Measurements from ENCODE around the gene ZDHHC11. TPM values are rescaled to one million over a fixed set of nuclear protein-coding genes. Genes with fewer than 3 reads are reported as not detected.

The ZDHHC11 gene
- total and polyA plus RNA-seq, 2 experiments from 2014 or later: 8.0 to 29.1 TPM

DNA sequence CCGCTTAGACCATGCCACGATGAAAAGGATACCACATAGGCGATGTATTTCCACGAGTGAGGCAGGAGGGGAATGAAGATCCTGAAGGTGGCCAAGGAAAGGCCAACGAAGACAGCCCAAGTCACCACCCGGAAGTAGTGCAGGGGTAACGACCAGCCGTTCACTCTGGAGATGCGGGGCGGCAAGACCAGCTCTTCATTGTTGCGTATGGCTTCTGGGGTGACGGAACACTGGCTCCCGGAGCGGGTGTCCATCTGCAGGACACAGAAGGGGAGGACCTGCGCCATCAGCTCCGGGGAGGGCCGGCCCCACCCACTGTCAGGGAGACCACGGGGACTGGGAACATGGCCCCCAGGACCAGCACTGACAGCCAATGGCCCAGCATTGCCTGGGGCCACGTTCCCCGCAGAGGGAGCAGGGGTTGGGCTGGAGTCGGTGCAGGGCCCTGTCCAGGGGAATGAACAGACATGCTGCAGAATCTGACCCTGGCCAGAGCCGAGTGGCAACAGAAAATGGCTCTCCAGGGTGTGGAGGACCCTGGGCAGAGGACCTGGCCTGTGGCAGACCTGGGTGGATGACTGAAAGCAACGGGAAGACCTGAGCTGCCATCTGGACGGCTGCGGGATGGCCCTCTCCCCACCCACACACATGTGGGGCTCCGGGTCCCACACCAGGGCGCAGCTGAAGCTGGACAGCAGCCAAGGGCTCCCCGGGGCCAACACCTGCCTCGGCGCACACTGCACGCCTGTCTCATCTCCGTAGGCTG, 83.9 kb downstream of the ZDHHC11 start:
- no peak overlapping the region for H2AFZ ChIP-seq
- H3F3A ChIP-seq (replicated peaks; ENCODE audit: low read depth): no peaks in the 10 kb centered on the region
- H3K79me2 ChIP-seq (replicated peaks; ENCODE audit: insufficient read depth): no peaks in the 10 kb centered on the region
- Mint-ChIP-seq H3K9me3 (peaks cover 16% of the 10 kb centered on the region), H3K4me3 (no peak overlapping the region), H3K4me1 (peaks cover 2% of the 10 kb centered on the region; the same call in 2 of the 3 replicates), H3K27ac (no peak overlapping the region), H3K27me3 (ENCODE audit: insufficient read depth, low read depth, poor library complexity) (no peaks in the 10 kb centered on the region), H3K36me3 (ENCODE audit: low read depth) (no peaks in the 10 kb centered on the region; the same call in 2 of the 3 replicates)
- H3K4me1 ChIP-seq (ENCODE audit: insufficient read depth): no peaks in the 10 kb centered on the region
- H3K27me3 ChIP-seq (ENCODE audit: insufficient read depth): no peaks in the 10 kb centered on the region
- TF ChIP-seq CREB1 (CRISPR knock-in tag; IDR thresholded peaks at IDR 0.05; ENCODE audit: low read depth): no peak
- no peak for TF ChIP-seq STAT1 (IDR thresholded peaks at IDR 0.05; ENCODE audit: unreplicated experiment)
- TF ChIP-seq ZNF331 (CRISPR knock-in tag; IDR thresholded peaks at IDR 0.05; ENCODE audit: low read depth): no peak
- no peak for TF ChIP-seq JUNB (IDR thresholded peaks at IDR 0.05; ENCODE audit: unreplicated experiment)
- TF ChIP-seq ZNF114 (CRISPR knock-in tag; IDR thresholded peaks at IDR 0.05): no peak
- TF ChIP-seq EZH2 (IDR thresholded peaks at IDR 0.05; ENCODE audit: low read depth, unreplicated experiment): no peak
- no peak for TF ChIP-seq POLR2AphosphoS5 (IDR thresholded peaks at IDR 0.05; ENCODE audit: low read depth)
- TF ChIP-seq, protein P1, sequence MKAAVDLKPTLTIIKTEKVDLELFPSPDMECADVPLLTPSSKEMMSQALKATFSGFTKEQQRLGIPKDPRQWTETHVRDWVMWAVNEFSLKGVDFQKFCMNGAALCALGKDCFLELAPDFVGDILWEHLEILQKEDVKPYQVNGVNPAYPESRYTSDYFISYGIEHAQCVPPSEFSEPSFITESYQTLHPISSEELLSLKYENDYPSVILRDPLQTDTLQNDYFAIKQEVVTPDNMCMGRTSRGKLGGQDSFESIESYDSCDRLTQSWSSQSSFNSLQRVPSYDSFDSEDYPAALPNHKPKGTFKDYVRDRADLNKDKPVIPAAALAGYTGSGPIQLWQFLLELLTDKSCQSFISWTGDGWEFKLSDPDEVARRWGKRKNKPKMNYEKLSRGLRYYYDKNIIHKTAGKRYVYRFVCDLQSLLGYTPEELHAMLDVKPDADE (IDR thresholded peaks at IDR 0.05): no peak
- no peak for TF ChIP-seq ZNF462 (CRISPR knock-in tag; IDR thresholded peaks at IDR 0.05)
- no peak for TF ChIP-seq CTCF (conservative IDR thresholded peaks at IDR 0.05; ENCODE audit: low read depth in 2 of 2)
- TF ChIP-seq EZH2phosphoT487 (IDR thresholded peaks at IDR 0.05; ENCODE audit: unreplicated experiment): no peak
- TF ChIP-seq, protein P2, sequence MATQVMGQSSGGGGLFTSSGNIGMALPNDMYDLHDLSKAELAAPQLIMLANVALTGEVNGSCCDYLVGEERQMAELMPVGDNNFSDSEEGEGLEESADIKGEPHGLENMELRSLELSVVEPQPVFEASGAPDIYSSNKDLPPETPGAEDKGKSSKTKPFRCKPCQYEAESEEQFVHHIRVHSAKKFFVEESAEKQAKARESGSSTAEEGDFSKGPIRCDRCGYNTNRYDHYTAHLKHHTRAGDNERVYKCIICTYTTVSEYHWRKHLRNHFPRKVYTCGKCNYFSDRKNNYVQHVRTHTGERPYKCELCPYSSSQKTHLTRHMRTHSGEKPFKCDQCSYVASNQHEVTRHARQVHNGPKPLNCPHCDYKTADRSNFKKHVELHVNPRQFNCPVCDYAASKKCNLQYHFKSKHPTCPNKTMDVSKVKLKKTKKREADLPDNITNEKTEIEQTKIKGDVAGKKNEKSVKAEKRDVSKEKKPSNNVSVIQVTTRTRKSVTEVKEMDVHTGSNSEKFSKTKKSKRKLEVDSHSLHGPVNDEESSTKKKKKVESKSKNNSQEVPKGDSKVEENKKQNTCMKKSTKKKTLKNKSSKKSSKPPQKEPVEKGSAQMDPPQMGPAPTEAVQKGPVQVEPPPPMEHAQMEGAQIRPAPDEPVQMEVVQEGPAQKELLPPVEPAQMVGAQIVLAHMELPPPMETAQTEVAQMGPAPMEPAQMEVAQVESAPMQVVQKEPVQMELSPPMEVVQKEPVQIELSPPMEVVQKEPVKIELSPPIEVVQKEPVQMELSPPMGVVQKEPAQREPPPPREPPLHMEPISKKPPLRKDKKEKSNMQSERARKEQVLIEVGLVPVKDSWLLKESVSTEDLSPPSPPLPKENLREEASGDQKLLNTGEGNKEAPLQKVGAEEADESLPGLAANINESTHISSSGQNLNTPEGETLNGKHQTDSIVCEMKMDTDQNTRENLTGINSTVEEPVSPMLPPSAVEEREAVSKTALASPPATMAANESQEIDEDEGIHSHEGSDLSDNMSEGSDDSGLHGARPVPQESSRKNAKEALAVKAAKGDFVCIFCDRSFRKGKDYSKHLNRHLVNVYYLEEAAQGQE (IDR thresholded peaks at IDR 0.05; ENCODE audit: unreplicated experiment): no peak
- TF ChIP-seq NANOG (IDR thresholded peaks at IDR 0.05; ENCODE audit: borderline replicate concordance): no peak
- ATAC-seq (no peak), DNase-seq (ENCODE audit: low spot score) (no peak)
- H3K4me2 ChIP-seq: no peak overlapping the region
- H3K27ac ChIP-seq (ENCODE audit: low read depth): no peak overlapping the region
- no peaks in the 10 kb centered on the region for H4K20me1 ChIP-seq (replicated peaks; ENCODE audit: insufficient read depth)
- H3K4me3 ChIP-seq: no peak overlapping the region
- H3K36me3 ChIP-seq (ENCODE audit: insufficient read depth): no peaks in the 10 kb centered on the region
- H3K9me2 ChIP-seq (ENCODE audit: insufficient read depth): no peaks in the 10 kb centered on the region
